ENCODE measurements around the gene CCN5.

DNA sequence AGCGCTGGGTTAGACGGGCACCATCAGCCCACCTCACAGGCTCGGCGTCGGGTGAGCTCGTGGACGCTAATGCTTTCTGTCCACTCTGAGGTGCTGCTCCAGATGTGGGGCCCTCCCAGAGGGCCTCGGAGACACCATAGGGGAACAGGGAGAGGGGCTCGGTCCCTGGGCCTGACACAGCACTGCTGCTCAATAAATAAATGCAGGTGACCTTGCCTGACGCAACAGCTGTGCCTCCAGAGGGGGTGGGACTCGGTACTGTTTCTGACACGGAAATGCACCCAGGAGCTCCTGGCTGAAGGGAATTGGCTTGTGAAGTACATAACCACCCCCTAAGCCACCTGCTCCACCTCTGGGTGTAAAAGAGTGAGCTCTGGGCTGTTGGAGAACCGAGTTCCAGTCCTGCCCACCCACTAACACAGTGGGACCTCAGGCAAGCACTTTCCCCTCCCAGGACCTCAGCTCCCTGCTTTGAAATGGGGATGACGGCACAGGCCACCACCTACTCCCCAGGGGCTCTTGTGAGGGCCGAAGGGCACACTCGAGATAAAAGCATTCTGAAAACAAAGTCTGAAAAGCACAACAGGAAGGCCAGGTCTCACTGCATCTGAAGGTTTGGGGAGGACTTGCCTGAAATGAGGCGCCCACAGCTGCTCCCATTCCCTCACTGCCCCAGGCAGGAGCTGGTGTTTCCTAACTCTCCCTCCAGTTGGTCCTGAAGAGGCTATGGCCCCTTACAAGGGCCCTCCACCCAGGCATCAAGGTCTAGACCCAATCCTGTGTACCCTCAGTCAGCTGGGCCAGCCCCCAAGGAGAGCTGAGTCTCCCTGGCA lies 37.1 kb downstream of the CCN5 start:
- TF ChIP-seq NFE2L2 (IDR thresholded peaks at IDR 0.05; ENCODE audit: low read length), result no peak
- TF ChIP-seq ATF4 (CRISPR knock-in tag; IDR thresholded peaks at IDR 0.05), result peak in 1 of 2 experiments; percentile 97; a peak in 2 of 4 replicates
- TF ChIP-seq U2AF1 (optimal IDR thresholded peaks at IDR 0.05; ENCODE audit: low read depth, low read length), result no peak
- TF ChIP-seq DNMT1 (CRISPR knock-in tag; IDR thresholded peaks at IDR 0.05), result no peak
- TF ChIP-seq NAIF1 (CRISPR knock-in tag; IDR thresholded peaks at IDR 0.05; ENCODE audit: borderline replicate concordance), result no peak
- TF ChIP-seq ISX (CRISPR knock-in tag; conservative IDR thresholded peaks at IDR 0.05), result no peak
- TF ChIP-seq POLR2A (IDR thresholded peaks at IDR 0.05; ENCODE audit: insufficient read depth in 1 of 2, low read depth in 2 of 2, low read length in 2 of 2), result no peak
- no peak for TF ChIP-seq CTCF (CRISPR knock-in tag; IDR thresholded peaks at IDR 0.05)
- no peak for TF ChIP-seq PAWR (CRISPR knock-in tag; IDR thresholded peaks at IDR 0.05; ENCODE audit: borderline replicate concordance)
- TF ChIP-seq BHLHE40 (IDR thresholded peaks at IDR 0.05; ENCODE audit: low read length), result no peak
- TF ChIP-seq RAD21 (CRISPR knock-in tag; IDR thresholded peaks at IDR 0.05), result no peak
- no peak for TF ChIP-seq USF2 (IDR thresholded peaks at IDR 0.05; ENCODE audit: low read depth, low read length)
- TF ChIP-seq USF2 (CRISPR knock-in tag; IDR thresholded peaks at IDR 0.05; ENCODE audit: borderline replicate concordance), result no peak
- TF ChIP-seq THRA (CRISPR knock-in tag; IDR thresholded peaks at IDR 0.05; ENCODE audit: borderline replicate concordance), result no peak
- no peak for TF ChIP-seq ZNF274 (CRISPR knock-in tag; IDR thresholded peaks at IDR 0.05)
